ENCODE results near the gene KLF15. TPM values are rescaled to one million over a fixed set of nuclear protein-coding genes. Genes with fewer than 3 reads are reported as not detected.

The KLF15 gene
- total and polyA plus RNA-seq, 4 experiments from 2014 or later: 0.67 to 0.72 TPM; not detected in 2

DNA sequence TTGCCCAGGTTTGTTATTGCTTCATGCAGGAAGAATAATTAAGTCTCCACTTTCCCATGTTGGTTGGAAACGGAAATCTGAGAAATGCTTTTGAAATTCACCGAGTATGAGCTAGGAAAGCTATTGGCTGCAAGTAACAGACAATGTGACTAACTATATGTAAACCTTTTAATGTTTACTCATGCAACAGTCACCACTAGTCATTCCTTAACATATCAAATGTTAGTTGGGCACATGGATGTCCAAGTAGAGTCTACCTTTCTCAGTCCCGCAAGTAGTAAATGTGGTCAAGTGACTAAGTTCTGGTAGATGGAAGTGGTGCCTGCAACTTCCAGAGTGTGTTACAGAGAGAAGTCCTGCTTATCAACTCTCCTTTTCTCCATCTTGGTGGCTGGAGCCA lies 52.5 kb downstream of the KLF15 start:
- no peaks in the 10 kb centered on the region for H3K4me1 ChIP-seq (ENCODE audit: insufficient read depth, low read length)
- Mint-ChIP-seq H3K4me3 (no peak overlapping the region), H3K36me3 (peaks cover 0 to 3% of the 10 kb centered on the region in 2 donors), H3K9me3 (peaks cover 3 to 30% (median 18%) of the 10 kb centered on the region in 8 donors), H3K27ac (no peak overlapping the region), H3K4me1 (no peaks in the 10 kb centered on the region), H3K27me3 (peaks cover 5% of the 10 kb centered on the region in 2 donors)
- no peaks in the 10 kb centered on the region for H3K36me3 ChIP-seq (ENCODE audit: insufficient read depth, low read length)
- intact Hi-C loops (cut with micrococcal nuclease): no loop called here
- no peak overlapping the region for H3K27ac ChIP-seq (ENCODE audit: low read depth, low read length)
- ChIA-PET POLR2A (ENCODE audit: partially characterized antibody) (no interaction called here), CTCF (ENCODE audit: partially characterized antibody) (no interaction called here)
- no peaks in the 10 kb centered on the region for H3K27me3 ChIP-seq (ENCODE audit: insufficient read depth, low read length)
- no peak for DNase-seq
- no peak overlapping the region for H3K4me3 ChIP-seq (ENCODE audit: low read length in 2 of 2)
- peaks cover 0 to 3% of the 10 kb centered on the region in 2 donors for H3K9me3 ChIP-seq (ENCODE audit: control insufficient read depth in 1 of 2, low read length in 2 of 2)

DNA sequence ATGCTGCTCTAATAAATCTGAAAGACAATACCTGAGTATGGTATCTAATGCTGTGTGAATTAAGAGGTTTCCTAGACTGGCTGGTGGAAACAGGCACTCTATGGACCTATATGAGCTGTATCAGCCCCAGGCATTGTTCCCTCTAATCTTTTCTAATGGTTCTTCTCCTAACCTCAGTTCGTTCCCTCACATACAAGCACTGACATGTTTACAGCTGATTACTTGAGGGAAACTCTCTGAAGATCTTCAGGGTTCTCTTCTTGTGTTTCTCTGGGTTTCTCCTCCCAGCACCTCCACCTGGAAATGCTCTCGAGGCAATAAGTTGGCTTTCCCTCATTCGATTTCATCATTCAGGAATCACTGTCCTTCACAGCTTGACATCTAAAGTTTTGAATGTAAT lies 52.9 kb downstream of the KLF15 start:
- Histone ChIP-seq H3K27ac (ENCODE audit: low read depth, low read length) (no peak overlapping the region), H3K4me3 (ENCODE audit: low read length in 2 of 2) (no peak overlapping the region), H3K36me3 (ENCODE audit: insufficient read depth, low read length) (no peaks in the 10 kb centered on the region), H3K9me3 (ENCODE audit: control insufficient read depth in 1 of 2, low read length in 2 of 2) (peaks cover 0 to 3% of the 10 kb centered on the region in 2 donors), H3K27me3 (ENCODE audit: insufficient read depth, low read length) (no peaks in the 10 kb centered on the region), H3K4me1 (ENCODE audit: insufficient read depth, low read length) (no peaks in the 10 kb centered on the region)
- DNase-seq: no peak
- CTCF ChIA-PET (ENCODE audit: partially characterized antibody): no interaction called here
- Mint-ChIP-seq H3K36me3 (peaks cover 0 to 3% of the 10 kb centered on the region in 2 donors), H3K9me3 (peaks cover 3 to 31% (median 18%) of the 10 kb centered on the region in 8 donors), H3K4me1 (no peaks in the 10 kb centered on the region), H3K4me3 (no peak overlapping the region), H3K27me3 (peaks cover 5% of the 10 kb centered on the region in 2 donors), H3K27ac (no peak overlapping the region)
- POLR2A ChIA-PET (ENCODE audit: partially characterized antibody): no interaction called here
- intact Hi-C loops (cut with micrococcal nuclease): no loop called here

DNA sequence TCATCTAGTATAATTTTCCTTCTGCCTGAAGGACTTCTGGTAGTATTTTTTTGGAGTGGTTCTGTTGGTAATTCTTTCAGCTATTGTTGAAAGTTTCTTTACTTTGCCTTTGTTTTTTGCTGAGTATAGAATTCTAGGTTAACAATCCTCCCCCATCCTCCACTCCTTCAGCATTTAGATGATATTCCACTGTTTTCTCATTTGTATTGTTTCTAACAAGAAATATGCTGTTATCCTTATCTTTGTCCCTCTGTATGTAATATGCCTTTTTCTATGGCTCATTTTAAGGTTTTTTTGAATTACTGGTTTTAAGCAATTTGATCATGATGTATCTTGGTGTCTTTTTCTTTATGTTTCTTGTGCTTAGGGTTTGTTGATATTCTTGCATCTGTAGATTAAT lies 53.9 kb downstream of the KLF15 start:
- Mint-ChIP-seq H3K27ac (no peak overlapping the region), H3K9me3 (peaks cover 3 to 33% (median 18%) of the 10 kb centered on the region in 8 donors), H3K27me3 (peaks cover 0 to 2% of the 10 kb centered on the region in 2 donors), H3K4me3 (no peak overlapping the region), H3K36me3 (peaks cover 0 to 3% of the 10 kb centered on the region in 2 donors), H3K4me1 (no peaks in the 10 kb centered on the region)
- no peak overlapping the region for H3K4me3 ChIP-seq (ENCODE audit: low read length in 2 of 2)
- POLR2A ChIA-PET (ENCODE audit: partially characterized antibody): no interaction called here
- DNase-seq: no peak
- intact Hi-C loops (cut with micrococcal nuclease): no loop called here
- no peaks in the 10 kb centered on the region for H3K27me3 ChIP-seq (ENCODE audit: insufficient read depth, low read length)
- no peak overlapping the region for H3K27ac ChIP-seq (ENCODE audit: low read depth, low read length)
- peaks cover 0 to 3% of the 10 kb centered on the region in 2 donors for H3K9me3 ChIP-seq (ENCODE audit: control insufficient read depth in 1 of 2, low read length in 2 of 2)
- no peaks in the 10 kb centered on the region for H3K4me1 ChIP-seq (ENCODE audit: insufficient read depth, low read length)
- CTCF ChIA-PET (ENCODE audit: partially characterized antibody): no interaction called here
- no peaks in the 10 kb centered on the region for H3K36me3 ChIP-seq (ENCODE audit: insufficient read depth, low read length)

DNA sequence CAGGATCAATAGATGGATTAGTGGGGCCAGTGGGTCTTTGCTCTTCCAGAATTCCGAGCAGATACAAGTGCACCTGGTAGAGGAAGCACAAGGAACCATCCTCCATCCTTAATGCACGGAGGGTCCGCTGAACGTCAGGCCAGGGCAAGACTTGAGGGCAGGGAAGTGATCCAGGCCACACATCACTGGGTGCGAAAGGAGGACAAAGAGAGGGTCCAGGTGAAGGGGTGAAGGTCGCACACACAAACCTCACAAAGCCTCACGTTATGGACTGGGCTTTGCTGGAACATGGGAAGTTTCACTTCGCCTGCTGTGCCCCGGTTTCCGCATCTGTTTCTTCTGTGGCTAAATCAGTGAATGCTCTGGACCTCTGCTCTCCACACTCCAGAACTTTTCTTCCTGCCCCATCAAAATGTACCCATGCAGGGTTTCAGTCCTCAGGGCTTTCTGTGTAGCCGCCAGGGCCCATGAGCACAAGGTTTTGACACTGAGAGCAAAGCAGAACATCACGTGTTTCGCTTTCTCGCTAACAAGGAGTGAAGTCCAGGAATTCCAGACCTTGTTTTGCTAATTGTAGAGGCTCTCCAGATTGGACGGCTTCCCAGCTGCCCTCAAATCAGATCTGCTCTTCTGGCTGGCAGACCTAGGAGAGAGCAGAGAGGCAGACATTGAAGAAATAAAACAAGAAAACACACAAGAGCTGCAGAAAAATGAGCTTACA lies 56.3 kb downstream of the KLF15 start:
- intact Hi-C loops (cut with micrococcal nuclease): no loop called here
- POLR2A ChIA-PET (ENCODE audit: partially characterized antibody): no interaction called here
- no peak overlapping the region for H3K4me3 Mint-ChIP-seq
- peaks cover 0 to 3% of the 10 kb centered on the region in 2 donors for H3K9me3 ChIP-seq (ENCODE audit: control insufficient read depth in 1 of 2, low read length in 2 of 2)
- H3K27me3 ChIP-seq (ENCODE audit: insufficient read depth, low read length): no peaks in the 10 kb centered on the region
- no peak overlapping the region for H3K27ac Mint-ChIP-seq
- CTCF ChIA-PET (ENCODE audit: partially characterized antibody): no interaction called here
- no peaks in the 10 kb centered on the region for H3K27me3 Mint-ChIP-seq
- peaks cover 0 to 3% of the 10 kb centered on the region in 2 donors for H3K36me3 Mint-ChIP-seq
- no peak for DNase-seq
- no peaks in the 10 kb centered on the region for H3K4me1 Mint-ChIP-seq
- H3K36me3 ChIP-seq (ENCODE audit: insufficient read depth, low read length): no peaks in the 10 kb centered on the region
- H3K9me3 Mint-ChIP-seq: peaks cover 3 to 33% (median 18%) of the 10 kb centered on the region in 8 donors
- H3K4me1 ChIP-seq (ENCODE audit: insufficient read depth, low read length): no peaks in the 10 kb centered on the region
- H3K27ac ChIP-seq (ENCODE audit: low read depth, low read length): no peak overlapping the region
- no peak overlapping the region for H3K4me3 ChIP-seq (ENCODE audit: low read length in 2 of 2)

DNA sequence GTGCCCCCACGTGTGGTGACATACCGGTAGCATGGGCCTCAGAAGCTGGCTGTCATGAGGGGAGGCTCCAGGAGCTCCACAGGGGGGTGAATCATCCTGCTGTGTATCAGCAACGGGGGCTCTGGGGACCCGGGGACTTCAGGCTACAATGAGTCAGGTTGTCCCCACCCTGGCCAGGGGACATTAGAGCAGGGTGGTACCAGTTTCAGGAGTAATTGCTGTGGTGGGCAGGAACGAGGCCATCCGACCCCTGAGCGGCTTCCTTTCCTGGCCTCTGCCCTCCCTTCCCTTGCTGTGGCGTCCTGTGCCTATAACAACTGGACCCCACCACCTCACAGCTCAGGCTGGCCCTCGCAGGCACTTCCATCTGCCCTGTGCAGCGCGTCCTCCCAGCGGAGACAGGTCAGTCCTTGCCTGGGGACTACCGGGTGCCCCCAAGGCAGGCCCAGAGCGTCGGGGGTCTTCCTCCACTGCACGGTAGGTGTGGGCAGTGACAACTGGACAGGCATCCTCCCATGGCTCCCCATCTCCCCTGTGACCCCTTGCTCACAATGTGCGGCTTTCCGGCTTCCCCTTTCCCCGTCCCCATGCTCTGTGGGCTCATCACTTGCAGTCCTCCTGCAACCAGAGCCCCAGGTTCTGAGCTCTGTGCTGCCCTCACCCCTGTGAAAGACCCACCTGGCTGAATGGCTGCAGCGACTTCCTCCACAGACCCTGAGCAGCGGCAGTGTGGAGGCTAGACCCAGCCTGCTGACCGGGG lies 57.0 kb downstream of the KLF15 start:
- H3K27ac ChIP-seq (ENCODE audit: low read depth, low read length): no peak overlapping the region
- ChIA-PET CTCF (ENCODE audit: partially characterized antibody) (no interaction called here), POLR2A (ENCODE audit: partially characterized antibody) (no interaction called here)
- H3K36me3 Mint-ChIP-seq: peaks cover 0 to 3% of the 10 kb centered on the region in 2 donors
- H3K9me3 ChIP-seq (ENCODE audit: control insufficient read depth in 1 of 2, low read length in 2 of 2): peaks cover 0 to 3% of the 10 kb centered on the region in 2 donors
- no peaks in the 10 kb centered on the region for H3K27me3 Mint-ChIP-seq
- H3K9me3 Mint-ChIP-seq: peaks cover 3 to 33% (median 18%) of the 10 kb centered on the region in 8 donors
- H3K27me3 ChIP-seq (ENCODE audit: insufficient read depth, low read length): no peaks in the 10 kb centered on the region
- no peak for DNase-seq
- no peaks in the 10 kb centered on the region for H3K4me1 ChIP-seq (ENCODE audit: insufficient read depth, low read length)
- no peak overlapping the region for H3K4me3 ChIP-seq (ENCODE audit: low read length in 2 of 2)
- no peak overlapping the region for H3K4me3 Mint-ChIP-seq
- intact Hi-C loops (cut with micrococcal nuclease): no loop called here
- no peaks in the 10 kb centered on the region for H3K4me1 Mint-ChIP-seq
- no peak overlapping the region for H3K27ac Mint-ChIP-seq
- no peaks in the 10 kb centered on the region for H3K36me3 ChIP-seq (ENCODE audit: insufficient read depth, low read length)

DNA sequence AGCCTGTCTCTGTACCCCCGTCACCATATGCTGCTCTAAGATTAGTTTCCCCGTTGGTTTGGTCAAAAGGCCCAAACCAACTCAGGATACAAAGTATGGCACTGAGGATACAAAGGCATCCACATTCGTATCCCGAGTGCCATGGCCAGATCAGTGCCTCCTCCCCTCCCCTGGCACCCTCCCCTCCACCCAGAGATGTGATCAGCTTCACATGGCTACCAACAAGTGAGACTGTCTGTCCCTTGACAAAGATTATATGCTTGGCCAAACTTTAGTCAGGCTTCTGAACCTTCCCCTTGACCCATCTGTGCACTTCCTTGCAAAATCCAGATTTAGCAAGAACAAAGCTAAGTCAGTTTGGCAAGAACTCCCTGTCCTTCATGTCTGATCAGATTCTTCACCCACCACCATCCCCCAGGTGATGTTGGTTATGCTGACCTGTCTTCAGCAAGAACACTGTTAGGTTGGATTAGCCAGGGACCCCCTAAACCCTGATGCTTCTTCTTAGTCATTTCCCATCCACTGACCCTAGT lies 61.7 kb downstream of the KLF15 start:
- Histone ChIP-seq H3K36me3 (ENCODE audit: insufficient read depth, low read length) (no peaks in the 10 kb centered on the region), H3K4me3 (ENCODE audit: low read length in 2 of 2) (no peak overlapping the region), H3K4me1 (ENCODE audit: insufficient read depth, low read length) (no peaks in the 10 kb centered on the region), H3K9me3 (ENCODE audit: control insufficient read depth in 1 of 2, low read length in 2 of 2) (no peaks in the 10 kb centered on the region), H3K27ac (ENCODE audit: low read depth, low read length) (no peak overlapping the region), H3K27me3 (ENCODE audit: insufficient read depth, low read length) (no peaks in the 10 kb centered on the region)
- POLR2A ChIA-PET (ENCODE audit: partially characterized antibody): no interaction called here
- H3K27ac Mint-ChIP-seq: peak overlapping the region in 1 of 7 donors; percentile 8
- intact Hi-C loops (cut with micrococcal nuclease): no loop called here
- H3K4me3 Mint-ChIP-seq: no peak overlapping the region
- H3K4me1 Mint-ChIP-seq: no peaks in the 10 kb centered on the region
- no peaks in the 10 kb centered on the region for H3K36me3 Mint-ChIP-seq
- CTCF ChIA-PET (ENCODE audit: partially characterized antibody): no interaction called here
- DNase-seq: no peak
- H3K27me3 Mint-ChIP-seq: peaks cover 0 to 7% of the 10 kb centered on the region in 2 donors
- H3K9me3 Mint-ChIP-seq: peaks cover 0 to 3% (median 0%) of the 10 kb centered on the region in 8 donors

DNA sequence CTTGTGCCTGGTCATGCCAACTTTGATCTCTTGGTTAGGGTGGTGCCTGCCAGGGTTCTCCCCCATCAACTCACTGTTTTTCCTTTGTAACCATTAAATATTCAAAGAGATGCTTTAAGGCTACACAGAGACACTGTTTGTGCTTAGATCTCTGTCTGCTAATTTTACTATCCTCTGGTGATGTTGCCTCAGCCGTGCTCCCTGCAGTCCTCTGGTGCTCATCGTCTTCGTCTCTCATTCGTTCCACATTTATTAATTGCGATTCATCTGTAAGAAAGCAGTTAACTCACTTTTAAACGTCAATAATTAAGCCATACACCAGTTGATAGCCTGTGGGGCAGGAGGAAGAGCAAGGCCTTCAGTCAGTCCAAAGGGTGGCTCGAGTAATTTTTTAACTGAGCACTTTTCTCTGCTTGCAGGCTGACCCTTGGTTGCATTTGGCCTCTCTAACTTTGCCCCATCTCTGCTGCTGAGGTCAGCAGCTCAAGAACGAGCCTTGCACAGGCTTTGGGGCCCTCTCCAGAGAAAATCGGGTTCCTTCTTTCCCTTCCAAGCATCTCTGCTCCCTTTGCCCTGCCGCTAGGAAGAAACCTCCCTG lies 62.9 kb downstream of the KLF15 start:
- H3K4me1 Mint-ChIP-seq: no peaks in the 10 kb centered on the region
- CTCF ChIA-PET (ENCODE audit: partially characterized antibody): no interaction called here

More for the DNA sequence above, 62.9 kb downstream of the KLF15 start:
- no peaks in the 10 kb centered on the region for H3K27me3 ChIP-seq (ENCODE audit: insufficient read depth, low read length)
- H3K36me3 ChIP-seq (ENCODE audit: insufficient read depth, low read length): no peaks in the 10 kb centered on the region
- H3K27ac Mint-ChIP-seq: no peak overlapping the region
- no peaks in the 10 kb centered on the region for H3K4me1 ChIP-seq (ENCODE audit: insufficient read depth, low read length)
- no peak for DNase-seq
- intact Hi-C loops (cut with micrococcal nuclease): no loop called here
- no peak overlapping the region for H3K4me3 Mint-ChIP-seq
- H3K27ac ChIP-seq (ENCODE audit: low read depth, low read length): no peak overlapping the region
- no peaks in the 10 kb centered on the region for H3K36me3 Mint-ChIP-seq
- H3K9me3 ChIP-seq (ENCODE audit: control insufficient read depth in 1 of 2, low read length in 2 of 2): no peaks in the 10 kb centered on the region
- H3K9me3 Mint-ChIP-seq: peaks cover 0 to 3% (median 0%) of the 10 kb centered on the region in 8 donors
- no peak overlapping the region for H3K4me3 ChIP-seq (ENCODE audit: low read length in 2 of 2)
- H3K27me3 Mint-ChIP-seq: peaks cover 6 to 14% of the 10 kb centered on the region in 2 donors
- POLR2A ChIA-PET (ENCODE audit: partially characterized antibody): no interaction called here

Measured in CD4-positive, alpha-beta memory T cell (primary cell).